AG10803 (cell line): ENCODE measurements around the gene GPR45.

Experiments used
- DNase-seq: peaks from one replicate; pipeline ENCODE4 v3.0.0; 2010; ENCODE audit warnings: low read depth
- H3K4me3 ChIP-seq: 2 replicates; pipeline ENCODE4 v1.5.1; 2011; ENCODE audit warnings: mild to moderate bottlenecking, low read length, control low read depth
- CTCF ChIP-seq: conservative IDR thresholded peaks from 2 replicates; pipeline ENCODE4 v1.5.1; 2011; ENCODE audit warnings: mild to moderate bottlenecking, low read length, control low read depth, inconsistent platforms

The GPR45 gene, protein sequence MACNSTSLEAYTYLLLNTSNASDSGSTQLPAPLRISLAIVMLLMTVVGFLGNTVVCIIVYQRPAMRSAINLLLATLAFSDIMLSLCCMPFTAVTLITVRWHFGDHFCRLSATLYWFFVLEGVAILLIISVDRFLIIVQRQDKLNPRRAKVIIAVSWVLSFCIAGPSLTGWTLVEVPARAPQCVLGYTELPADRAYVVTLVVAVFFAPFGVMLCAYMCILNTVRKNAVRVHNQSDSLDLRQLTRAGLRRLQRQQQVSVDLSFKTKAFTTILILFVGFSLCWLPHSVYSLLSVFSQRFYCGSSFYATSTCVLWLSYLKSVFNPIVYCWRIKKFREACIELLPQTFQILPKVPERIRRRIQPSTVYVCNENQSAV

DNA sequence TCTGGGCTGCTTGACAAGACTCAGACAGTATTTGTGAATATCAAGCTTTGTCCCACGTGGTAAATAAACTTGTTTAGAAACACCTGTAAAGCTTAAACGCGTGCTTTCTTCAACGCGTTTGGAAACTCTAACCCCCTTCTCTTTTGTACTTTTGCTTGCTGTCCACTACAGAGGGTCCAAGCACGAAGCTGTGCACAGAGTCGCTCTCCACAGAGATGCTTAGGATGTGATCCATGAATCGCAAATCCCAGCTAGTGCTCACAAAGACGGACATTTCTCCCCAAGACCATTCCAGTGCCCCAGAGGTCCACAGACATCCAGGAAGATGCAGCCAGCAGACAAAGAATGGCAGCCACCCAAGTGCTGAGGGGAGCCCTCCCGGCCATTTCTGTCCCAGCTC, at the start of gene GPR45:
TSS of gene GPR45 (plus strand) at position 301 of the 400 bp plus-strand sequence. CDS start 116 bp downstream, outside the sequence.
- no peak for TF ChIP-seq CTCF
- H3K4me3 ChIP-seq, result no peak within 1 kb of the TSS
- DNase-seq, result no peak

GRCh38 chr2:105194022-105194675, 47.4 kb upstream of the GPR45 start:
- DNase-seq, result no peak
- TF ChIP-seq CTCF, result no peak
- no peak overlapping the region for H3K4me3 ChIP-seq

- DNase-seq, result no peak
- TF ChIP-seq CTCF, result no peak
These were observed 44.9 kb upstream of the GPR45 start for GRCh38 chr2:105196651-105197050.

GRCh38 chr2:105215586-105216192, 25.9 kb upstream of the GPR45 start:
- no peak overlapping the region for H3K4me3 ChIP-seq
- TF ChIP-seq CTCF, result no peak
- no peak for DNase-seq

More at GRCh38 chr2:105196651-105197050, 44.9 kb upstream of the GPR45 start:
- H3K4me3 ChIP-seq, result no peak overlapping the region

GRCh38 chr2:105220604-105221003, 20.9 kb upstream of the GPR45 start:
- DNase-seq, result no peak
- H3K4me3 ChIP-seq, result no peak overlapping the region
- TF ChIP-seq CTCF, result no peak

- no peak for DNase-seq
- no peak overlapping the region for H3K4me3 ChIP-seq
- no peak for TF ChIP-seq CTCF
These were observed 17.1 kb upstream of the GPR45 start for GRCh38 chr2:105224444-105224843.
